ENCODE measurements around the gene PRKCE. TPM values are rescaled to one million over a fixed set of nuclear protein-coding genes. Genes with fewer than 3 reads are reported as not detected.

Gene PRKCE
- total RNA-seq, 2 experiments from 2014 or later, result 24.9 to 26.2 TPM

- no peak overlapping the region for H3K4me3 Mint-ChIP-seq
Observed at GRCh38 chr2:46116150-46116549, 464.7 kb downstream of the PRKCE start.

GRCh38 chr2:46116553-46116991 lies 465.1 kb downstream of the PRKCE start:
- no peak for TF ChIP-seq CTCF (IDR thresholded peaks at IDR 0.05)
- peaks cover 0 to 4% of the 10 kb centered on the region in 2 experiments for H3K9me3 ChIP-seq (ENCODE audit: control insufficient read depth in 1 of 2, insufficient read depth in 1 of 2, low read length in 2 of 2)
- H3K27me3 ChIP-seq (ENCODE audit: control insufficient read depth in 1 of 2, insufficient read depth in 2 of 2, low read length in 2 of 2), result no peaks in the 10 kb centered on the region
- Mint-ChIP-seq H3K27me3 (no peaks in the 10 kb centered on the region), H3K9me3 (no peaks in the 10 kb centered on the region), H3K36me3 (ENCODE audit: low read depth) (no peaks in the 10 kb centered on the region), H3K4me1 (ENCODE audit: low read depth) (peaks cover 7% of the 10 kb centered on the region), H3K27ac (no peak overlapping the region), H3K4me3 (no peak overlapping the region)
- intact Hi-C loops (cut with DNase I, micrococcal nuclease), result no loop called here
- no peak overlapping the region for H3K4me3 ChIP-seq (ENCODE audit: low read length)
- no peaks in the 10 kb centered on the region for H3K36me3 ChIP-seq (ENCODE audit: insufficient read depth, low read length)
- no peak for DNase-seq
- ChIA-PET CTCF (no interaction called here), POLR2A (no interaction called here)
- no peak for ATAC-seq (ENCODE audit: poor library complexity)
- no peak overlapping the region for H3K27ac ChIP-seq (ENCODE audit: low read depth in 1 of 2, low read length in 2 of 2)
- no peaks in the 10 kb centered on the region for H3K4me1 ChIP-seq (ENCODE audit: insufficient read depth, low read length)

More at GRCh38 chr2:46116150-46116549, 464.7 kb downstream of the PRKCE start:
- H3K9me3 ChIP-seq (ENCODE audit: control insufficient read depth in 1 of 2, insufficient read depth in 1 of 2, low read length in 2 of 2), result peaks cover 0 to 4% of the 10 kb centered on the region in 2 experiments
- Mint-ChIP-seq H3K27ac (no peak overlapping the region), H3K36me3 (ENCODE audit: low read depth) (no peaks in the 10 kb centered on the region), H3K27me3 (no peaks in the 10 kb centered on the region), H3K4me1 (ENCODE audit: low read depth) (peaks cover 7% of the 10 kb centered on the region), H3K9me3 (no peaks in the 10 kb centered on the region)
- ChIA-PET POLR2A (no interaction called here), CTCF (no interaction called here)
- H3K4me1 ChIP-seq (ENCODE audit: insufficient read depth, low read length), result no peaks in the 10 kb centered on the region
- DNase-seq (no peak), ATAC-seq (ENCODE audit: poor library complexity) (no peak)
- intact Hi-C loops (cut with DNase I, micrococcal nuclease), result no loop called here
- no peak overlapping the region for H3K4me3 ChIP-seq (ENCODE audit: low read length)
- H3K36me3 ChIP-seq (ENCODE audit: insufficient read depth, low read length), result no peaks in the 10 kb centered on the region
- no peak overlapping the region for H3K27ac ChIP-seq (ENCODE audit: low read depth in 1 of 2, low read length in 2 of 2)
- TF ChIP-seq CTCF (IDR thresholded peaks at IDR 0.05), result no peak
- H3K27me3 ChIP-seq (ENCODE audit: control insufficient read depth in 1 of 2, insufficient read depth in 2 of 2, low read length in 2 of 2), result no peaks in the 10 kb centered on the region

- Histone ChIP-seq H3K36me3 (ENCODE audit: insufficient read depth, low read length) (no peaks in the 10 kb centered on the region), H3K27ac (ENCODE audit: low read depth in 1 of 2, low read length in 2 of 2) (no peak overlapping the region), H3K27me3 (ENCODE audit: control insufficient read depth in 1 of 2, insufficient read depth in 2 of 2, low read length in 2 of 2) (no peaks in the 10 kb centered on the region), H3K4me1 (ENCODE audit: insufficient read depth, low read length) (no peaks in the 10 kb centered on the region), H3K9me3 (ENCODE audit: control insufficient read depth in 1 of 2, insufficient read depth in 1 of 2, low read length in 2 of 2) (peaks cover 0 to 1% of the 10 kb centered on the region in 2 experiments), H3K4me3 (ENCODE audit: low read length) (no peak overlapping the region)
- no peak for DNase-seq
- Mint-ChIP-seq H3K27me3 (no peaks in the 10 kb centered on the region), H3K4me1 (ENCODE audit: low read depth) (peaks cover 7% of the 10 kb centered on the region), H3K36me3 (ENCODE audit: low read depth) (no peaks in the 10 kb centered on the region), H3K27ac (no peak overlapping the region), H3K4me3 (no peak overlapping the region), H3K9me3 (no peaks in the 10 kb centered on the region)
- ChIA-PET POLR2A (no interaction called here), CTCF (no interaction called here)
- no peak for TF ChIP-seq CTCF (IDR thresholded peaks at IDR 0.05)
- no peak for ATAC-seq (ENCODE audit: poor library complexity)
- intact Hi-C loops (cut with DNase I, micrococcal nuclease), result no loop called here
Observed at GRCh38 chr2:46117379-46117778, 465.9 kb downstream of the PRKCE start.
